Transverse colon (tissue), 3 donors: ENCODE results near the gene SMIM10.

Experiments
- CTCF ChIP-seq, 5 experiments: fragments of 200-600 bp in 3 of 5; fragments of 450-650 bp in 2 of 5; sonication (generic) in 3 of 5; IDR thresholded peaks; 1 replicate in 2 of 5; 2 replicates in 3 of 5; pipeline ENCODE4 v1.5.1; 2016 to 2017; ENCODE audit warnings: antibody characterized with exemption in 5 of 5, inconsistent platforms in 3 of 5, mild to moderate bottlenecking in 2 of 5, moderate library complexity in 1 of 5
- POLR2A ChIP-seq: fragments of 450-650 bp; IDR thresholded peaks from one replicate; pipeline ENCODE4 v1.6.1; 2016; ENCODE audit warnings: antibody characterized with exemption, mild to moderate bottlenecking, moderate library complexity

- TF ChIP-seq CTCF (IDR thresholded peaks at IDR 0.05) (no peak), POLR2A (no peak)
Measured at GRCh38 chrX:134949271-134949670, 41.5 kb upstream of the SMIM10 start.
